Transverse colon (tissue), 4 donors: Measurements from ENCODE around the gene P2RY6.

Source experiments
- CTCF ChIP-seq, 5 experiments: fragments of 200-600 bp in 3 of 5; fragments of 450-650 bp in 2 of 5; sonication (generic) in 3 of 5; IDR thresholded peaks; 1 replicate in 2 of 5; 2 replicates in 3 of 5; pipeline ENCODE4 v1.5.1; 2016 to 2017; ENCODE audit warnings: antibody characterized with exemption in 5 of 5, inconsistent platforms in 3 of 5, mild to moderate bottlenecking in 2 of 5, moderate library complexity in 1 of 5
- POLR2A ChIP-seq: fragments of 450-650 bp; IDR thresholded peaks from one replicate; pipeline ENCODE4 v1.6.1; 2016; ENCODE audit warnings: antibody characterized with exemption, mild to moderate bottlenecking, moderate library complexity
- POLR2AphosphoS5 ChIP-seq, 3 donors: sonication (generic); formaldehyde crosslinking; IDR thresholded peaks; one replicate each; pipeline ENCODE4 v1.6.1; 2016; ENCODE audit warnings: antibody characterized with exemption in 3 of 3

GRCh38 chr11:73275381-73275750 is 3.2 kb downstream of the P2RY6 start:
- no peak for TF ChIP-seq POLR2AphosphoS5 (IDR thresholded peaks at IDR 0.05)
- TF ChIP-seq CTCF (IDR thresholded peaks at IDR 0.05): no peak
- no peak for TF ChIP-seq POLR2A
